ENCODE measurements around the gene MYOM3.

DNA sequence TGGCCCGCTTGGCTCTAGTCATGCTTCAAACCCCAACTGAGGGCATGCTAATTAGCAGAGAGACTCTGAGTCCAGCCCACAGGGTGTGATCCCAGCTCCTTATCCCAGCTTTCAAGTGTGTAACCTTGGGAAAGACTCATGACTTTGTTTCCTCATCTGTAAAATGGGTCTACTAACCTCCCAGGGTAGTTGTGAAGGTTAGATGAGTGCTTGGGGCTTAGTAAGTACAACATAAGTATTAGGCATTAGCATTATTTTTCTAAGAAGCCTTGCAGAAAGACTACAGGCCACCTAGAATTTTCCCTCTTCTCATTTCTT lies 2.8 kb downstream of the MYOM3 start:
- TF ChIP-seq, protein P1, sequence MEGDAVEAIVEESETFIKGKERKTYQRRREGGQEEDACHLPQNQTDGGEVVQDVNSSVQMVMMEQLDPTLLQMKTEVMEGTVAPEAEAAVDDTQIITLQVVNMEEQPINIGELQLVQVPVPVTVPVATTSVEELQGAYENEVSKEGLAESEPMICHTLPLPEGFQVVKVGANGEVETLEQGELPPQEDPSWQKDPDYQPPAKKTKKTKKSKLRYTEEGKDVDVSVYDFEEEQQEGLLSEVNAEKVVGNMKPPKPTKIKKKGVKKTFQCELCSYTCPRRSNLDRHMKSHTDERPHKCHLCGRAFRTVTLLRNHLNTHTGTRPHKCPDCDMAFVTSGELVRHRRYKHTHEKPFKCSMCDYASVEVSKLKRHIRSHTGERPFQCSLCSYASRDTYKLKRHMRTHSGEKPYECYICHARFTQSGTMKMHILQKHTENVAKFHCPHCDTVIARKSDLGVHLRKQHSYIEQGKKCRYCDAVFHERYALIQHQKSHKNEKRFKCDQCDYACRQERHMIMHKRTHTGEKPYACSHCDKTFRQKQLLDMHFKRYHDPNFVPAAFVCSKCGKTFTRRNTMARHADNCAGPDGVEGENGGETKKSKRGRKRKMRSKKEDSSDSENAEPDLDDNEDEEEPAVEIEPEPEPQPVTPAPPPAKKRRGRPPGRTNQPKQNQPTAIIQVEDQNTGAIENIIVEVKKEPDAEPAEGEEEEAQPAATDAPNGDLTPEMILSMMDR (IDR thresholded peaks at IDR 0.05), result no peak
- TF ChIP-seq POLR2AphosphoS5 (IDR thresholded peaks at IDR 0.05; ENCODE audit: low read depth, low read length), result no peak
- no peak for TF ChIP-seq TCF7L2 (IDR thresholded peaks at IDR 0.05; ENCODE audit: low read depth, low read length)
- no peak for TF ChIP-seq SIN3A (IDR thresholded peaks at IDR 0.05; ENCODE audit: borderline replicate concordance, insufficient read depth, low read depth, low read length)
